Measurements from ENCODE around the gene RASA1. TPM values are rescaled to one million over a fixed set of nuclear protein-coding genes. Genes with fewer than 3 reads are reported as not detected.

RASA1 gene
- total RNA-seq, 6 experiments from 2014 or later, result 7.1 to 9.9 (median 8.7) TPM

DNA sequence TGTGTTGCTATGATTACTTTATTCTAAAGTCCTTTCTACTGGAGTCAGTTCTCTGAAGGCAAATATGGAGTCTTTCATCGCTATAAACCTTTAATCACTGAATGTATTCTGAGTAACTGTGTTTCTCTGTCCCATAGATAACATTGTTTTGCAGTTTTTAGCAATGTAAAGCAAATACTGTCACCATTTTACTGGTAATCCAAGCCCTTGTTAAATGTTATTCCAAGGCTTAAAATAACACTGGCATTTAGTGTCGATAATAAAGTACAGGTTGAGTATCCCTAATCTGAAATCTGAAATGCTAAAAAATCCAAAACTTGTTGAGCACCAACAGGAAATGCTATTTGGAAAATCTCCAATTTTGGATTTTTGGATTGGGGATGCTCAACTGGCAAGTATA, 120.4 kb downstream of the RASA1 start:
- Histone ChIP-seq H3K9me3 (no peaks in the 10 kb centered on the region), H3K27ac (no peak overlapping the region), H3K27me3 (no peaks in the 10 kb centered on the region), H3K36me3 (peaks cover 0 to 35% (median 16%) of the 10 kb centered on the region in 4 donors), H3K4me1 (peaks cover 0 to 17% (median 0%) of the 10 kb centered on the region in 4 donors), H3K4me3 (no peak overlapping the region)
- WGBS (ENCODE audit: insufficient coverage, low coverage, low lambda C conversion rate, missing lambda C conversion rate), result 77% methylated on average over 2 of the region's 2 CpGs
- intact Hi-C loops (cut with DNase I), result no loop called here
- DNase-seq, result no peak
- TF ChIP-seq, protein P1, sequence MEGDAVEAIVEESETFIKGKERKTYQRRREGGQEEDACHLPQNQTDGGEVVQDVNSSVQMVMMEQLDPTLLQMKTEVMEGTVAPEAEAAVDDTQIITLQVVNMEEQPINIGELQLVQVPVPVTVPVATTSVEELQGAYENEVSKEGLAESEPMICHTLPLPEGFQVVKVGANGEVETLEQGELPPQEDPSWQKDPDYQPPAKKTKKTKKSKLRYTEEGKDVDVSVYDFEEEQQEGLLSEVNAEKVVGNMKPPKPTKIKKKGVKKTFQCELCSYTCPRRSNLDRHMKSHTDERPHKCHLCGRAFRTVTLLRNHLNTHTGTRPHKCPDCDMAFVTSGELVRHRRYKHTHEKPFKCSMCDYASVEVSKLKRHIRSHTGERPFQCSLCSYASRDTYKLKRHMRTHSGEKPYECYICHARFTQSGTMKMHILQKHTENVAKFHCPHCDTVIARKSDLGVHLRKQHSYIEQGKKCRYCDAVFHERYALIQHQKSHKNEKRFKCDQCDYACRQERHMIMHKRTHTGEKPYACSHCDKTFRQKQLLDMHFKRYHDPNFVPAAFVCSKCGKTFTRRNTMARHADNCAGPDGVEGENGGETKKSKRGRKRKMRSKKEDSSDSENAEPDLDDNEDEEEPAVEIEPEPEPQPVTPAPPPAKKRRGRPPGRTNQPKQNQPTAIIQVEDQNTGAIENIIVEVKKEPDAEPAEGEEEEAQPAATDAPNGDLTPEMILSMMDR (IDR thresholded peaks at IDR 0.05), result no peak
- no peak for TF ChIP-seq POLR2A (IDR thresholded peaks at IDR 0.05)
- ATAC-seq, result no peak

DNA sequence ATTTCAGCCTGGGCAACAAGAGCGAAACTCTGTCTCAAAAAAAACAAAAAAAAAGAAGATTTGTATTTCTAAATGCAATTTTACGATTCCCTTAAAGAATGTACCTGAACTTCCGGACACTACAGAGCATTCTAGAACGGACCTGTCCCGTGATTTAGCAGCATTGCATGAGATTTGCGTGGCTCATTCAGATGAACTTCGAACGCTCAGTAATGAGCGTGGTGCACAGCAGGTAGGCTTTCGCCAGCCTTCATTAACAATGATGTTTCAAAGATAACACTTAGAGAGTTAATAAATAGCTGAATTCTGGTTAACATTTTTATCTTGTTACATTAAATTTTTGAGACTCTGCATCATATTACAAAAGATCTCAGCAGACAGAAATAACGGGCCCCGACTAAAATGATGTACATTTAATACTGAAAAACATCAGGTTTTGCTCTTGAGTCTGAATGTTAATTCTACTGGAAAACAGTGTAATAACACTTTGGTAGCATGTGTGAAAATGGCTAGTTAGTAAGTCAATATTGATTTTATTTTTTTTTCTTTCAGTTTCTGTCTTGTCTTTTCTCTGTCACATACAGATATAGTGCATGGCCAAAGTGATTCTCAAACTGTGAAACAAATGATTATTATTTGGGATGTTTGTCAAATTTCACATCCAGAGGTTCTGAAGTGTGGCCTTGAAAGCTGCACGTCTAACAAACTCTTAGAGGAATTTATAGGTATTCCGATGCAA, 121.8 kb downstream of the RASA1 start:
- WGBS (ENCODE audit: insufficient coverage, low coverage, low lambda C conversion rate, missing lambda C conversion rate), result 91% methylated on average over 14 of the region's 14 CpGs
- no peak overlapping the region for H3K4me3 ChIP-seq
- H3K36me3 ChIP-seq, result peaks cover 0 to 39% (median 18%) of the 10 kb centered on the region in 4 donors
- DNase-seq (no peak), ATAC-seq (peak in 3 of 4 donors; percentile 36 to 54 (median 43))
- H3K27me3 ChIP-seq, result no peaks in the 10 kb centered on the region
- no peak overlapping the region for H3K27ac ChIP-seq
- peaks cover 0 to 27% (median 5%) of the 10 kb centered on the region in 4 donors for H3K4me1 ChIP-seq
- no peak for TF ChIP-seq POLR2A (IDR thresholded peaks at IDR 0.05)
- TF ChIP-seq, protein P1 (IDR thresholded peaks at IDR 0.05), result no peak
- H3K9me3 ChIP-seq, result no peaks in the 10 kb centered on the region
- intact Hi-C loops (cut with DNase I), result loop anchor here in 1 of 2 donors (10.0 kb wide), 1 partner anchor 115 kb away; no protein-coding TSS in a partner anchor

DNA sequence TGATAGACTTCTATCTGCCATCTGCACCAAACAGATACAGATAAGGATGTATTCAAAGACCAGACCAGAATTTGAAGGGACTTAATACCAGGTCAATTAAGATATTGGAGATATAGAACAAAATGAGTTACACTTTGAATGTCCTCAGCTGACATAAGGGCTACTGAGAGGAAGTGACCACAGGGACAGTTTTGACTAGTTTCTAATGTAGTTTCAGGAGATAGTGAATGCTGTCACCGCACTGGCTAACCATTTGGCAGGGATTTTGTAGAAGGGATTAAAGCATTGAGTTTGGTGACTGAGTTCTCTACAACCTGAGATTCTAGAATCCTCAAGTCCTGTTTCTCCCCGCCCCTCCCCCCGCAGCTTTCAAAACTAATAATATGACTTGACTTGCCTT, 122.4 kb downstream of the RASA1 start:
- Histone ChIP-seq H3K4me1 (peaks cover 0 to 32% (median 5%) of the 10 kb centered on the region in 4 donors), H3K36me3 (peaks cover 0 to 36% (median 18%) of the 10 kb centered on the region in 4 donors), H3K4me3 (no peak overlapping the region), H3K27ac (no peak overlapping the region), H3K27me3 (no peaks in the 10 kb centered on the region), H3K9me3 (no peaks in the 10 kb centered on the region)
- DNase-seq (no peak), ATAC-seq (peak in 1 of 4 donors; percentile 6)
- intact Hi-C loops (cut with DNase I), result loop anchor here in 1 of 2 donors (10.0 kb wide), 1 partner anchor 115 kb away; no protein-coding TSS in a partner anchor
- no peak for TF ChIP-seq POLR2A (IDR thresholded peaks at IDR 0.05)
- TF ChIP-seq, protein P1 (IDR thresholded peaks at IDR 0.05), result no peak
- 89% methylated on average over 3 of the region's 3 CpGs for WGBS (ENCODE audit: insufficient coverage, low coverage, low lambda C conversion rate, missing lambda C conversion rate)

DNA sequence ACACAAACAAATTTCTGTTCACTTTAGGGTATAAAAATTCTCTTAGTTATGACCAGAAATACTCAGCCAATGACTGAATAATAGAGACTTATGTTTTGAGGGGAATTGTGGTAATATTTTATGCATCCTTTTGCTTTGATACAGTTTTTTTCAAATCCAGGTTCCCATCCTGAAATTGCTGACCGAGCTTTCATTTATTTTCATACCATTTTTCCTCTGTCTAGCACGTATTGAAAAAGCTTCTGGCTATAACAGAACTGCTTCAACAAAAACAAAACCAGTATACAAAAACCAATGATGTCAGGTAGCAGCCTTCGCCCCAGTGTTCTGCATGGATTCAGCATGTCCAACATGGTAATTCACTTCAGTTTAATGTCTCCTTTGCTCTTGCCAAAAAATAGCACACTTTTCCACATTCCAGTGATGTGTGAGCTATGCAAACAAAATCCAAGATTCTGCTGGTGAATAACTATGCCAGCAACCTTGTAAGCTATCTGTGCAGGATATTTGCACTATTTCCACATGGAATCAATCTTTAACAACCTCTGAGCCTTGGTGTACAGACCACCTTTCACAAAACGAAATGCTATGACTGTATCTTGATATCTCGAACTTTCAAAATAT, 123.0 kb downstream of the RASA1 start:
- Histone ChIP-seq H3K27ac (no peak overlapping the region), H3K4me3 (no peak overlapping the region), H3K4me1 (peaks cover 0 to 38% (median 5%) of the 10 kb centered on the region in 4 donors), H3K27me3 (no peaks in the 10 kb centered on the region), H3K9me3 (no peaks in the 10 kb centered on the region), H3K36me3 (peaks cover 0 to 35% (median 18%) of the 10 kb centered on the region in 4 donors)
- ATAC-seq, result peak; percentile 49 to 59 (median 56)
- 55% methylated on average over 5 of the region's 5 CpGs for WGBS (ENCODE audit: insufficient coverage, low coverage, low lambda C conversion rate, missing lambda C conversion rate)
- TF ChIP-seq, protein P1 (IDR thresholded peaks at IDR 0.05), result no peak
- no peak for TF ChIP-seq POLR2A (IDR thresholded peaks at IDR 0.05)
- intact Hi-C loops (cut with DNase I), result loop anchor here in 1 of 2 donors (10.0 kb wide), 1 partner anchor 116 kb away; no protein-coding TSS in a partner anchor
- DNase-seq, result no peak
